Measurements from ENCODE around the gene BBS9.
"Not testable (repeated sequence)": the region's sequence is repeated elsewhere in the genome, so short reads cannot be mapped to it uniquely, and the experiment has no call there.

BBS9 gene

DNA sequence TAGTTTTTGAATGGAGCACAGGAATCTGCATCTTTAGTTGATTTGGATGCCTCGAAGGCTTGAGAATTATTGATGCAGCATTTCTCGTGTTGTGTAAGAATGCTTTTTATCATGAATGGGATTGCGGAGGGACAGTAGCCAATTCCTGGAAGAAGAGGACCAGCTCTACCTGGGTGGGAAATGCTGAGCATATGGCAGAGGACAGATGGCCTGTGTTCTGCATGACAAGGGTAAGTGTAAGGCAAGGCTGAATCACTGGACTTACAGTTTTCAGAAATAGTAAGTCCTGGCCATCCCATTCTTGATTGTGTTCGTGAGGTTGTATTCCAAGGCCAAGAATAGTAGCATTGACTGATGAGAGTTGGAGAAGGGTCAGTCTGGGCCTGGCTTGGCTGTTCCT, 36.1 kb upstream of the BBS9 start:
- Histone ChIP-seq H4K20me1 (ENCODE audit: insufficient read depth, low read length) (no peaks in the 10 kb centered on the region), H3K9me2 (replicated peaks; ENCODE audit: insufficient read depth, low read length) (no peaks in the 10 kb centered on the region), H3K36me3 (replicated peaks; ENCODE audit: insufficient read depth, low read length) (peaks cover 4% of the 10 kb centered on the region; the same call in 1 of the 2 replicates)

DNA sequence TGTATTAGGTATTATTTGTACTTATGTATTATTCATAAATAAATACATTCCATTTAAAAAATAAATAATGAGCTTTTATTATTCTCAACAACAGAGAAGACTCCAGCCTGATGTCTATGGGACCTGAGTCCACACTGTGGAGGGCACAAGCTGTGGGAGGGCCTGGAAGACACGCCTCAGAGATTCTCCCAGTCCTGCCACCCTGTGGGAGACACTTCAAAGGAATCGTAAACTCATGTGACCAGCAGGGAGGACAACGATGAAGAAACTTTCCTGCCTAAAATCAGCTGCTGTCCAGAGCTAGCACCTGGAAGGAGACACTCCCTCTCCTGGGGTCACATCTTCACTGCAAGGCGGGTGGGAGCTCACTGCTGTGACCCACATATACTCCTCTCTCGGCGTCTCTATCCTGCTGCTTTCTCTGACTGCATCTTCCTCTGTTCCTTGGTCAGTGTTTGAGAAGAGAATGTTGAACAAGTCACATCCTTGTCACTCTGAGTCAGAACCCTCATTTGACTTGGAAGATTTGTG, 34.6 kb upstream of the BBS9 start:
- H3F3A ChIP-seq (ENCODE audit: insufficient read depth, low read length); H3K9me3 ChIP-seq (replicated peaks; ENCODE audit: insufficient read depth, low read length); H3K9ac ChIP-seq (ENCODE audit: low read length); H3K4me2 ChIP-seq (ENCODE audit: low read depth, low read length); H3K27me3 ChIP-seq (replicated peaks; ENCODE audit: insufficient read depth, low read length); H3K79me2 ChIP-seq (ENCODE audit: low read length); DNase-seq; H3K4me1 ChIP-seq (ENCODE audit: low read length); H4K20me1 ChIP-seq (ENCODE audit: insufficient read depth, low read length); H3K36me3 ChIP-seq (replicated peaks; ENCODE audit: insufficient read depth, low read length); H3K9me2 ChIP-seq (replicated peaks; ENCODE audit: insufficient read depth, low read length); H3K27ac ChIP-seq (ENCODE audit: low read length); H2AFZ ChIP-seq (ENCODE audit: low read length); H3K4me3 ChIP-seq (ENCODE audit: low read length): not testable (repeated sequence)

More for the DNA sequence above, 36.1 kb upstream of the BBS9 start:
- Histone ChIP-seq H3K4me2 (ENCODE audit: low read depth, low read length) (no peak overlapping the region), H2AFZ (ENCODE audit: low read length) (no peak overlapping the region), H3F3A (ENCODE audit: insufficient read depth, low read length) (no peaks in the 10 kb centered on the region), H3K4me3 (ENCODE audit: low read length) (no peak overlapping the region), H3K27me3 (replicated peaks; ENCODE audit: insufficient read depth, low read length) (no peaks in the 10 kb centered on the region), H3K9ac (ENCODE audit: low read length) (no peak overlapping the region), H3K9me3 (replicated peaks; ENCODE audit: insufficient read depth, low read length) (no peaks in the 10 kb centered on the region), H3K4me1 (ENCODE audit: low read length) (no peaks in the 10 kb centered on the region), H3K27ac (ENCODE audit: low read length) (no peak overlapping the region), H3K79me2 (ENCODE audit: low read length) (no peaks in the 10 kb centered on the region)
- TF ChIP-seq, protein P1, sequence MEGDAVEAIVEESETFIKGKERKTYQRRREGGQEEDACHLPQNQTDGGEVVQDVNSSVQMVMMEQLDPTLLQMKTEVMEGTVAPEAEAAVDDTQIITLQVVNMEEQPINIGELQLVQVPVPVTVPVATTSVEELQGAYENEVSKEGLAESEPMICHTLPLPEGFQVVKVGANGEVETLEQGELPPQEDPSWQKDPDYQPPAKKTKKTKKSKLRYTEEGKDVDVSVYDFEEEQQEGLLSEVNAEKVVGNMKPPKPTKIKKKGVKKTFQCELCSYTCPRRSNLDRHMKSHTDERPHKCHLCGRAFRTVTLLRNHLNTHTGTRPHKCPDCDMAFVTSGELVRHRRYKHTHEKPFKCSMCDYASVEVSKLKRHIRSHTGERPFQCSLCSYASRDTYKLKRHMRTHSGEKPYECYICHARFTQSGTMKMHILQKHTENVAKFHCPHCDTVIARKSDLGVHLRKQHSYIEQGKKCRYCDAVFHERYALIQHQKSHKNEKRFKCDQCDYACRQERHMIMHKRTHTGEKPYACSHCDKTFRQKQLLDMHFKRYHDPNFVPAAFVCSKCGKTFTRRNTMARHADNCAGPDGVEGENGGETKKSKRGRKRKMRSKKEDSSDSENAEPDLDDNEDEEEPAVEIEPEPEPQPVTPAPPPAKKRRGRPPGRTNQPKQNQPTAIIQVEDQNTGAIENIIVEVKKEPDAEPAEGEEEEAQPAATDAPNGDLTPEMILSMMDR (IDR thresholded peaks at IDR 0.05; ENCODE audit: low read length): no peak
- no peak for TF ChIP-seq EZH2 (optimal IDR thresholded peaks at IDR 0.05; ENCODE audit: low read depth, low read length)
- no peak for TF ChIP-seq EZH2phosphoT487 (IDR thresholded peaks at IDR 0.05; ENCODE audit: low read length)
- DNase-seq: no peak

DNA sequence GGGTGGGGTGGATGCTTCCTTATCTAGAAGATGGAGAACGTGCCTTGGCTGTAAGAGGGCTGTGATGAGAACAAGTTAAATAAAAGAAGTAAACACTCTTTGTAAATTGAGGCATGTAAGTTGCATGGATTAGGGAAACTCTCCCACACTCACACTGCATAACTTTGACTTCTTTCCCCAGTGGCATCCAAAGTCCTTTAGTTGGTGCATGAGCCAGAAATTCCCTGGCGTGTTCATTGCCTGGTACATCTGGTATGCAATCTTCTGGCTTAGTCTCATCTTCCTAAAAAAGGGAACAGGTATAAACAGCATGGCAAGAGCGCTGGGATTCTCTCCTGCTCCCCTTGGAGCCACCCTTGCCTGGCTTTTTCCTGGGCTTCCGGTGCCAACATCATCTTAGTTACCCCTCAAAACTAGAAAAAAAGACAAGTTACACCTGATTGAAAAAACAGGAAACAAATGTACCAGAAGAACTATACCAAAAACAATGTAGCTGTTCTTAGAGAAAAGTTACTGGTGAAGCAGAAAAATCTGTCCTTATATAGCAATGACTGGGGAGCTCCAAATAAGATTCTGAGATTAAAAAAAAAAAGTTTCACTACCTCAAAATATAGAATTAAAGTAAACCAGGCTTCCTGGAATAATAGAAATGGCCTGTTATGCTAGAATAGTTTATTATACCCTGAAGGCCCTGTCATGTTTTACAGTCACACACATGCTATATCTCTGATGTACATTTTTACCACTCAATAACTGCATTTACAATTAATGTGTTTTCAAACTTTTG, 30.0 kb upstream of the BBS9 start:
- peaks cover 8% of the 10 kb centered on the region; the same call in 1 of the 2 replicates for H3K36me3 ChIP-seq (replicated peaks; ENCODE audit: insufficient read depth, low read length)
- H3K27ac ChIP-seq (ENCODE audit: low read length): no peak overlapping the region
- peaks cover 41% of the 10 kb centered on the region for H3K79me2 ChIP-seq (ENCODE audit: low read length)
- DNase-seq: no peak
- no peak overlapping the region for H3K9ac ChIP-seq (ENCODE audit: low read length)
- TF ChIP-seq EZH2 (optimal IDR thresholded peaks at IDR 0.05; ENCODE audit: low read depth, low read length) (no peak), EZH2phosphoT487 (IDR thresholded peaks at IDR 0.05; ENCODE audit: low read length) (no peak)
- TF ChIP-seq, protein P1 (IDR thresholded peaks at IDR 0.05; ENCODE audit: low read length): no peak
- no peaks in the 10 kb centered on the region for H3K4me1 ChIP-seq (ENCODE audit: low read length)
- no peaks in the 10 kb centered on the region for H3K9me2 ChIP-seq (replicated peaks; ENCODE audit: insufficient read depth, low read length)
- no peak overlapping the region for H2AFZ ChIP-seq (ENCODE audit: low read length)
- no peaks in the 10 kb centered on the region for H4K20me1 ChIP-seq (ENCODE audit: insufficient read depth, low read length)
- H3F3A ChIP-seq (ENCODE audit: insufficient read depth, low read length): no peaks in the 10 kb centered on the region
- H3K27me3 ChIP-seq (replicated peaks; ENCODE audit: insufficient read depth, low read length): no peaks in the 10 kb centered on the region
- H3K4me2 ChIP-seq (ENCODE audit: low read depth, low read length): no peak overlapping the region
- H3K9me3 ChIP-seq (replicated peaks; ENCODE audit: insufficient read depth, low read length): no peaks in the 10 kb centered on the region
- H3K4me3 ChIP-seq (ENCODE audit: low read length): no peak overlapping the region

DNA sequence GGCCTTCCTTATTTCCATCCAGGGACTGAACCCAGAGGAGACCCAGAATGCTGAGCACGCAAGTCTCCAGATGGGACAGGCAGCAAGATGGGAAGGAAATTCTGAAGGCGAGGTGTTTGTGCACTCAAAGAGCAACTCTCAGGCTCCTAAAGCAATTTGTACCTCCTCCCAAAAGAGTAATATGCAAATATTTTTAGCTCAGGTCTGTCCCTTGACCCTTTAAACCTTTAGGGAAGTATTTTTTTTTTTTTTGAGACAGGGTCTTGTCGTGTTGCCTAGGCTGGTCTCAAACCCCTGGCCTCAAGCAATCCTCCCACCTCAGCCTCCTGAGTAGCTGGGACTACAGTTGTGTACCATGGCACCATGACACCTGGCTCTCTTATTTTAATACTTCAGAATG, 28.6 kb upstream of the BBS9 start:
- Histone ChIP-seq H3K4me2 (ENCODE audit: low read depth, low read length) (no peak overlapping the region), H3K36me3 (replicated peaks; ENCODE audit: insufficient read depth, low read length) (peaks cover 4% of the 10 kb centered on the region; the same call in 1 of the 2 replicates), H4K20me1 (ENCODE audit: insufficient read depth, low read length) (no peaks in the 10 kb centered on the region)

More for the DNA sequence above, 28.6 kb upstream of the BBS9 start:
- DNase-seq: no peak
- Histone ChIP-seq H3K9ac (ENCODE audit: low read length) (no peak overlapping the region), H3K4me1 (ENCODE audit: low read length) (no peaks in the 10 kb centered on the region), H3K4me3 (ENCODE audit: low read length) (no peak overlapping the region), H2AFZ (ENCODE audit: low read length) (no peak overlapping the region), H3K27me3 (replicated peaks; ENCODE audit: insufficient read depth, low read length) (no peaks in the 10 kb centered on the region), H3K79me2 (ENCODE audit: low read length) (peaks cover 55% of the 10 kb centered on the region), H3K27ac (ENCODE audit: low read length) (no peak overlapping the region), H3K9me3 (replicated peaks; ENCODE audit: insufficient read depth, low read length) (no peaks in the 10 kb centered on the region), H3K9me2 (replicated peaks; ENCODE audit: insufficient read depth, low read length) (no peaks in the 10 kb centered on the region), H3F3A (ENCODE audit: insufficient read depth, low read length) (no peaks in the 10 kb centered on the region)
- TF ChIP-seq EZH2phosphoT487 (IDR thresholded peaks at IDR 0.05; ENCODE audit: low read length) (no peak), EZH2 (optimal IDR thresholded peaks at IDR 0.05; ENCODE audit: low read depth, low read length) (no peak)
- TF ChIP-seq, protein P1 (IDR thresholded peaks at IDR 0.05; ENCODE audit: low read length): no peak
